Suprapubic skin (tissue), 4 donors: ENCODE data around the gene MMP24. TPM values are rescaled to one million over a fixed set of nuclear protein-coding genes. Genes with fewer than 3 reads are reported as not detected.
"Not testable (repeated sequence)": the region's sequence is repeated elsewhere in the genome, so short reads cannot be mapped to it uniquely, and the experiment has no call there.

Experiments used
- DNase-seq, 2 donors: peaks; one replicate each; pipeline ENCODE4 v3.0.0-alpha.2; 2019; ENCODE audit warnings: low spot score in 2 of 2
- H3K27ac ChIP-seq: fragments of 200-600 bp; sonication (generic); one replicate; pipeline ENCODE4 v1.5.1; 2019
- H3K27me3 ChIP-seq: fragments of 200-600 bp; sonication (generic); one replicate; pipeline ENCODE4 v1.5.1; 2019
- H3K36me3 ChIP-seq: fragments of 200-600 bp; sonication (generic); one replicate; pipeline ENCODE4 v1.5.1; 2019
- H3K4me1 ChIP-seq: fragments of 200-600 bp; sonication (generic); one replicate; pipeline ENCODE4 v1.5.1; 2019
- H3K4me3 ChIP-seq: fragments of 200-600 bp; sonication (generic); one replicate; pipeline ENCODE4 v1.5.1; 2019; ENCODE audit warnings: mild to moderate bottlenecking
- H3K9me3 ChIP-seq: fragments of 200-600 bp; sonication (generic); one replicate; pipeline ENCODE4 v1.5.1; 2019
- EP300 ChIP-seq: sonication (generic); formaldehyde crosslinking; IDR thresholded peaks from one replicate; pipeline ENCODE4 v1.6.1; 2017; ENCODE audit warnings: antibody characterized with exemption
- POLR2A ChIP-seq, 2 donors: fragments of 450-650 bp; IDR thresholded peaks; one replicate each; pipeline ENCODE4 v1.6.1; 2017; ENCODE audit warnings: antibody characterized with exemption in 2 of 2, mild to moderate bottlenecking in 2 of 2, moderate library complexity in 2 of 2
- POLR2AphosphoS5 ChIP-seq, 3 donors: sonication (generic); formaldehyde crosslinking; IDR thresholded peaks; one replicate each; pipeline ENCODE4 v1.6.1; 2017; ENCODE audit warnings: antibody characterized with exemption in 3 of 3
- WGBS: methylation state at CpG from one replicate; pipeline ENCODE4 v1.1.5; 2018; 5-methylcytosine and 5-hydroxymethylcytosine counted together
- total RNA-seq, 4 donors: library from RNA; depleted of rRNA; stranded (reverse); fragments of >200 nt; gene quantifications; one replicate each; pipeline ENCODE4 v1.1.0, GENCODE V29; 2016
- TF ChIP-seq, protein P1 (sequence below), 2 donors: fragments of 200-600 bp in 1 of 2; fragments of 450-650 bp in 1 of 2; sonication (generic) in 1 of 2; IDR thresholded peaks; one replicate each; pipeline ENCODE4 v1.5.1; 2016 to 2019; ENCODE audit warnings: antibody characterized with exemption in 2 of 2, mild to moderate bottlenecking in 1 of 2, moderate library complexity in 1 of 2

MMP24 gene
- total RNA-seq, 4 donors from 2014 or later, result 0.16 to 0.47 (median 0.44) TPM; not detected in 1

DNA sequence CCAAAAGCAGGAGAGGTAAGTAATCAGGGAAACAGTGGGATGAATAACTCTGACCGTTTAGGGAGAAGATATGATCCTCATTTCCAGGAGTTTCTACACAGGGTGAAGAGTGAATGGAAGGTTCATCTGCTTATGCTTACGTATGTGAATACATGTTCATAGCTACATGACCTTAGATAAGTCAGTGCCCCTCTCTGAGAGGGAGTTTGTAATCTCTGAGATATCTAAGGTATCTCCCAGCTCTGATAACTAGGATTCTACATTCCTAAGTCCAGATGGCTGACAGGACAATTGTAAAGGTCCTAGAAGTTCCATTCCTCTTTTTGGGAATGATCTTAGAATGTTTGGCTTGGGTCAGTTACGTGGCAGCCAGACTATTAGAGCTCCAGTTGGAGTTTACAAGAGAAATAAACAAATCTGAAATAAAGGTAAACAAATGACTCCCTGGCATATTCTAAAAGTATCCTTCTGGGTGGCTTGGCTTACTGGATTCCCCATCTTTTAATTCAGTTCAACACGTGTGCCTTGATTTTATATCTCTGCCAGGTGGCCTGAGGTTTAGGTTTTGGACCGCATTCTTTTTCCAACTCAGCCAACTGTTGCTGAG lies 38.8 kb upstream of the MMP24 start:
- Histone ChIP-seq H3K4me1 (no peaks in the 10 kb centered on the region), H3K27ac (no peak overlapping the region), H3K9me3 (no peaks in the 10 kb centered on the region), H3K27me3 (no peaks in the 10 kb centered on the region), H3K36me3 (no peaks in the 10 kb centered on the region), H3K4me3 (no peak overlapping the region)
- 73% methylated on average over 5 of the region's 5 CpGs for WGBS
- DNase-seq, result no peak
- no peak for TF ChIP-seq POLR2A (IDR thresholded peaks at IDR 0.05)

DNA sequence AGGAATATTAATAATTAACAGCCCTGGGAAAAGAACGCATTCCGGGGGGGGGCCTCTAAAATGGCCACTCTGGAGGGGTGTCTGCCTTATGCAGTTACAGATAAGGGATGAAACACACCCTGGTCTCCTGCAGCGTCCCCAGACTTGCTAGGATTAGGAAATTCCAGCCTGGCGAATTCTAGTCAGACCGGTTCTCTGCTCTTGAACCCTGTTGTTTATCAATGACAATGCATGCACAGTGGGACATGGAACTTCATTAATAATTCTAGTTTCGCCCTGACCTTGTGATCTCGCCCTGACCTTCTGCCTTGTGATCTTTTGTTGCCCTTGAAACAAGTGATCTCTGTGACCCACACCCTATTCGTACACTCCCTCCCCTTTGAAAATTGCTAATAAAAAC lies 37.3 kb upstream of the MMP24 start:
- not testable (repeated sequence) for H3K27me3 ChIP-seq, H3K27ac ChIP-seq, DNase-seq, H3K4me1 ChIP-seq, H3K9me3 ChIP-seq, H3K4me3 ChIP-seq, H3K36me3 ChIP-seq
- WGBS, result 89% methylated on average over 8 of the region's 8 CpGs

GRCh38 chr20:35190556-35190955 lies 35.9 kb upstream of the MMP24 start:
- Histone ChIP-seq H3K27me3 (no peaks in the 10 kb centered on the region), H3K27ac (no peak overlapping the region), H3K9me3 (no peaks in the 10 kb centered on the region), H3K4me1 (no peaks in the 10 kb centered on the region), H3K4me3 (no peak overlapping the region), H3K36me3 (no peaks in the 10 kb centered on the region)
- DNase-seq, result no peak
- WGBS, result 95% methylated on average over 6 of the region's 6 CpGs
- TF ChIP-seq EP300 (no peak), POLR2AphosphoS5 (IDR thresholded peaks at IDR 0.05) (no peak), POLR2A (IDR thresholded peaks at IDR 0.05) (no peak)
- TF ChIP-seq, protein P1, sequence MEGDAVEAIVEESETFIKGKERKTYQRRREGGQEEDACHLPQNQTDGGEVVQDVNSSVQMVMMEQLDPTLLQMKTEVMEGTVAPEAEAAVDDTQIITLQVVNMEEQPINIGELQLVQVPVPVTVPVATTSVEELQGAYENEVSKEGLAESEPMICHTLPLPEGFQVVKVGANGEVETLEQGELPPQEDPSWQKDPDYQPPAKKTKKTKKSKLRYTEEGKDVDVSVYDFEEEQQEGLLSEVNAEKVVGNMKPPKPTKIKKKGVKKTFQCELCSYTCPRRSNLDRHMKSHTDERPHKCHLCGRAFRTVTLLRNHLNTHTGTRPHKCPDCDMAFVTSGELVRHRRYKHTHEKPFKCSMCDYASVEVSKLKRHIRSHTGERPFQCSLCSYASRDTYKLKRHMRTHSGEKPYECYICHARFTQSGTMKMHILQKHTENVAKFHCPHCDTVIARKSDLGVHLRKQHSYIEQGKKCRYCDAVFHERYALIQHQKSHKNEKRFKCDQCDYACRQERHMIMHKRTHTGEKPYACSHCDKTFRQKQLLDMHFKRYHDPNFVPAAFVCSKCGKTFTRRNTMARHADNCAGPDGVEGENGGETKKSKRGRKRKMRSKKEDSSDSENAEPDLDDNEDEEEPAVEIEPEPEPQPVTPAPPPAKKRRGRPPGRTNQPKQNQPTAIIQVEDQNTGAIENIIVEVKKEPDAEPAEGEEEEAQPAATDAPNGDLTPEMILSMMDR (IDR thresholded peaks at IDR 0.05), result no peak

- Histone ChIP-seq H3K9me3 (no peaks in the 10 kb centered on the region), H3K4me1 (no peaks in the 10 kb centered on the region), H3K4me3 (no peak overlapping the region), H3K27me3 (no peaks in the 10 kb centered on the region), H3K36me3 (no peaks in the 10 kb centered on the region), H3K27ac (no peak overlapping the region)
- TF ChIP-seq, protein P1 (IDR thresholded peaks at IDR 0.05), result no peak
- TF ChIP-seq POLR2AphosphoS5 (IDR thresholded peaks at IDR 0.05), result no peak
- no peak for TF ChIP-seq EP300
- TF ChIP-seq POLR2A (IDR thresholded peaks at IDR 0.05), result no peak
- no peak for DNase-seq
- WGBS, result 87% methylated on average over 5 of the region's 5 CpGs
These were observed 34.9 kb upstream of the MMP24 start for GRCh38 chr20:35191419-35192117.

GRCh38 chr20:35192118-35192872 lies 34.2 kb upstream of the MMP24 start:
- DNase-seq, result no peak
- WGBS, result 60% methylated on average over 9 of the region's 9 CpGs
- no peaks in the 10 kb centered on the region for H3K4me1 ChIP-seq
- H3K27ac ChIP-seq, result no peak overlapping the region
- H3K36me3 ChIP-seq, result no peaks in the 10 kb centered on the region
- no peaks in the 10 kb centered on the region for H3K9me3 ChIP-seq
- no peak overlapping the region for H3K4me3 ChIP-seq
- H3K27me3 ChIP-seq, result no peaks in the 10 kb centered on the region
- TF ChIP-seq POLR2A (IDR thresholded peaks at IDR 0.05) (no peak), EP300 (no peak), POLR2AphosphoS5 (IDR thresholded peaks at IDR 0.05) (no peak)
- TF ChIP-seq, protein P1 (IDR thresholded peaks at IDR 0.05), result no peak

- not testable (repeated sequence) for H3K4me3 ChIP-seq, H3K27me3 ChIP-seq, H3K9me3 ChIP-seq, H3K27ac ChIP-seq, DNase-seq, H3K36me3 ChIP-seq, H3K4me1 ChIP-seq
- WGBS, result 87% methylated on average over 9 of the region's 9 CpGs
These were observed 33.3 kb upstream of the MMP24 start for GRCh38 chr20:35193031-35193791.
